Natural killer cell (primary cell): ENCODE results near the gene ABCA8. TPM values are rescaled to one million over a fixed set of nuclear protein-coding genes. Genes with fewer than 3 reads are reported as not detected.

Experiments
- ATAC-seq, 3 donors: fragments of 150-1000 bp in 2 of 3; fragments of 200-7000 bp in 1 of 3; cut with Tn5 transposase; 1 replicate in 1 of 3; 2 replicates in 2 of 3; pipeline ENCODE4 v1.10.0; 2021; ENCODE audit warnings: mild to moderate bottlenecking in 2 of 3, moderate library complexity in 2 of 3
- DNase-seq, 2 donors: peaks; one replicate each; pipeline versions ENCODE4 v3.0.0 to v3.0.0-alpha.2; 2013 to 2021; ENCODE audit warnings: mixed read lengths in 1 of 2
- H3K27ac ChIP-seq: one replicate; pipeline ENCODE4 v1.5.1; 2013; ENCODE audit warnings: mild to moderate bottlenecking, low read length
- H3K27me3 ChIP-seq: one replicate; pipeline ENCODE4 v1.6.1; 2013; ENCODE audit warnings: low read length; ENCODE audit not compliant: control insufficient read depth, insufficient read depth
- H3K36me3 ChIP-seq: one replicate; pipeline ENCODE4 v1.6.1; 2013; ENCODE audit warnings: low read length; ENCODE audit not compliant: control insufficient read depth, insufficient read depth
- H3K4me1 ChIP-seq: one replicate; pipeline ENCODE4 v1.6.1; 2013; ENCODE audit warnings: low read length; ENCODE audit not compliant: control insufficient read depth, insufficient read depth
- H3K4me3 ChIP-seq: one replicate; pipeline ENCODE4 v1.5.1; 2013; ENCODE audit warnings: low read length
- H3K9me3 ChIP-seq: one replicate; pipeline ENCODE4 v1.6.1; 2013; ENCODE audit warnings: low read length; ENCODE audit not compliant: control insufficient read depth, insufficient read depth
- H3K27ac Mint-ChIP-seq, 2 donors: one replicate each; pipeline ENCODE4 v1.8.0; 2022; ENCODE audit warnings: mild to moderate bottlenecking in 2 of 2, mixed read lengths in 2 of 2, moderate library complexity in 1 of 2
- H3K27me3 Mint-ChIP-seq, 2 donors: one replicate each; pipeline ENCODE4 v1.8.0; 2022; ENCODE audit warnings: low read depth in 2 of 2, mixed read lengths in 2 of 2
- H3K36me3 Mint-ChIP-seq: one replicate; pipeline ENCODE4 v1.8.0; 2022; ENCODE audit warnings: mixed read lengths
- H3K4me1 Mint-ChIP-seq, 2 donors: one replicate each; pipeline ENCODE4 v1.8.0; 2022; ENCODE audit warnings: mixed read lengths in 2 of 2
- H3K4me3 Mint-ChIP-seq: one replicate; pipeline ENCODE4 v1.8.0; 2022; ENCODE audit warnings: mild to moderate bottlenecking, moderate library complexity, mixed read lengths
- H3K9me3 Mint-ChIP-seq, 2 donors: one replicate each; pipeline ENCODE4 v1.8.0; 2022; ENCODE audit warnings: mixed read lengths in 2 of 2
- WGBS: methylation state at CpG from one replicate; pipeline ENCODE4 v1.1.7; 2013; ENCODE audit warnings: missing lambda C conversion rate; ENCODE audit not compliant: insufficient coverage; 5-methylcytosine and 5-hydroxymethylcytosine counted together
- intact Hi-C: fragments of 100-400 bp; cut with micrococcal nuclease; formaldehyde crosslinking; loops from one replicate; pipeline ENCODE4 v1.14.2; 2022
- total RNA-seq, 4 donors: library from RNA; stranded (reverse); fragments of 120-200 nt in 1 of 4; gene quantifications; one replicate each; pipeline versions ENCODE4 v1.2.3 to v1.2.4, GENCODE V29; 2013 to 2022
- TF ChIP-seq, protein P1 (sequence below): fragments of 200-600 bp; IDR thresholded peaks from one replicate; pipeline ENCODE4 v1.8.0; 2022; ENCODE audit warnings: antibody characterized with exemption

ABCA8 gene
- total RNA-seq, 3 donors from 2014 or later (not counting 1 experiment from before 2014, with no cell fraction given): not detected

- Histone ChIP-seq H3K9me3 (no peaks in the 10 kb centered on the region), H3K27me3 (no peaks in the 10 kb centered on the region), H3K4me1 (no peaks in the 10 kb centered on the region), H3K4me3 (no peak overlapping the region), H3K36me3 (no peaks in the 10 kb centered on the region), H3K27ac (no peak overlapping the region)
- DNase-seq (no peak), ATAC-seq (no peak)
- TF ChIP-seq, protein P1, sequence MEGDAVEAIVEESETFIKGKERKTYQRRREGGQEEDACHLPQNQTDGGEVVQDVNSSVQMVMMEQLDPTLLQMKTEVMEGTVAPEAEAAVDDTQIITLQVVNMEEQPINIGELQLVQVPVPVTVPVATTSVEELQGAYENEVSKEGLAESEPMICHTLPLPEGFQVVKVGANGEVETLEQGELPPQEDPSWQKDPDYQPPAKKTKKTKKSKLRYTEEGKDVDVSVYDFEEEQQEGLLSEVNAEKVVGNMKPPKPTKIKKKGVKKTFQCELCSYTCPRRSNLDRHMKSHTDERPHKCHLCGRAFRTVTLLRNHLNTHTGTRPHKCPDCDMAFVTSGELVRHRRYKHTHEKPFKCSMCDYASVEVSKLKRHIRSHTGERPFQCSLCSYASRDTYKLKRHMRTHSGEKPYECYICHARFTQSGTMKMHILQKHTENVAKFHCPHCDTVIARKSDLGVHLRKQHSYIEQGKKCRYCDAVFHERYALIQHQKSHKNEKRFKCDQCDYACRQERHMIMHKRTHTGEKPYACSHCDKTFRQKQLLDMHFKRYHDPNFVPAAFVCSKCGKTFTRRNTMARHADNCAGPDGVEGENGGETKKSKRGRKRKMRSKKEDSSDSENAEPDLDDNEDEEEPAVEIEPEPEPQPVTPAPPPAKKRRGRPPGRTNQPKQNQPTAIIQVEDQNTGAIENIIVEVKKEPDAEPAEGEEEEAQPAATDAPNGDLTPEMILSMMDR: no peak
- H3K27ac Mint-ChIP-seq: no peak overlapping the region
- no peaks in the 10 kb centered on the region for H3K4me1 Mint-ChIP-seq
- intact Hi-C loops: no loop called here
- no peak overlapping the region for H3K4me3 Mint-ChIP-seq
- H3K9me3 Mint-ChIP-seq: no peaks in the 10 kb centered on the region
- H3K27me3 Mint-ChIP-seq: peaks cover 0 to 8% of the 10 kb centered on the region in 2 donors
- 83% methylated on average over 2 of the region's 3 CpGs for WGBS
- no peaks in the 10 kb centered on the region for H3K36me3 Mint-ChIP-seq
Observed at GRCh38 chr17:68906638-68907037, 48.6 kb downstream of the ABCA8 start.

- Histone ChIP-seq H3K27ac (no peak overlapping the region), H3K4me3 (no peak overlapping the region), H3K9me3 (no peaks in the 10 kb centered on the region), H3K36me3 (no peaks in the 10 kb centered on the region), H3K4me1 (no peaks in the 10 kb centered on the region), H3K27me3 (no peaks in the 10 kb centered on the region)
- no peak for ATAC-seq
- no peaks in the 10 kb centered on the region for H3K4me1 Mint-ChIP-seq
- TF ChIP-seq, protein P1: no peak
- H3K9me3 Mint-ChIP-seq: no peaks in the 10 kb centered on the region
- H3K27ac Mint-ChIP-seq: no peak overlapping the region
- H3K36me3 Mint-ChIP-seq: no peaks in the 10 kb centered on the region
- no peak for DNase-seq
- peaks cover 0 to 13% of the 10 kb centered on the region in 2 donors for H3K27me3 Mint-ChIP-seq
- 94% methylated on average over 5 of the region's 8 CpGs for WGBS
- intact Hi-C loops: no loop called here
- no peak overlapping the region for H3K4me3 Mint-ChIP-seq
Observed at GRCh38 chr17:68903286-68903685, 51.9 kb downstream of the ABCA8 start.

- no peaks in the 10 kb centered on the region for H3K36me3 ChIP-seq
- Mint-ChIP-seq H3K9me3 (peaks cover 5 to 9% of the 10 kb centered on the region in 2 donors), H3K27ac (no peak overlapping the region), H3K36me3 (peaks cover 13% of the 10 kb centered on the region), H3K27me3 (peaks cover 5 to 7% of the 10 kb centered on the region in 2 donors), H3K4me1 (no peaks in the 10 kb centered on the region), H3K4me3 (no peak overlapping the region)
- peaks cover 2% of the 10 kb centered on the region for H3K27me3 ChIP-seq
- H3K27ac ChIP-seq: no peak overlapping the region
- TF ChIP-seq, protein P1: no peak
- H3K4me1 ChIP-seq: no peaks in the 10 kb centered on the region
- H3K4me3 ChIP-seq: no peak overlapping the region
- ATAC-seq (no peak), DNase-seq (no peak)
- H3K9me3 ChIP-seq: no peaks in the 10 kb centered on the region
- intact Hi-C loops: no loop called here
Observed at GRCh38 chr17:68897557-68897956, 57.6 kb downstream of the ABCA8 start.

- WGBS: 64% methylated on average over 5 of the region's 5 CpGs
- intact Hi-C loops: no loop called here
- H3K4me1 Mint-ChIP-seq: no peaks in the 10 kb centered on the region
Observed at GRCh38 chr17:68892658-68893057, 62.5 kb downstream of the ABCA8 start.

More at GRCh38 chr17:68892658-68893057, 62.5 kb downstream of the ABCA8 start:
- H3K9me3 ChIP-seq: no peaks in the 10 kb centered on the region
- no peak overlapping the region for H3K27ac ChIP-seq
- TF ChIP-seq, protein P1: no peak
- Mint-ChIP-seq H3K4me3 (no peak overlapping the region), H3K36me3 (peaks cover 12% of the 10 kb centered on the region), H3K9me3 (peaks cover 4 to 7% of the 10 kb centered on the region in 2 donors), H3K27ac (no peak overlapping the region), H3K27me3 (peaks cover 7 to 11% of the 10 kb centered on the region in 2 donors)
- H3K36me3 ChIP-seq: no peaks in the 10 kb centered on the region
- peaks cover 2% of the 10 kb centered on the region for H3K27me3 ChIP-seq
- DNase-seq (no peak), ATAC-seq (no peak)
- H3K4me3 ChIP-seq: no peak overlapping the region
- H3K4me1 ChIP-seq: no peaks in the 10 kb centered on the region
